ENCODE measurements around the gene CAMLG. TPM values are rescaled to one million over a fixed set of nuclear protein-coding genes. Genes with fewer than 3 reads are reported as not detected.
"Not testable (repeated sequence)": the region's sequence is repeated elsewhere in the genome, so short reads cannot be mapped to it uniquely, and the experiment has no call there.

Gene CAMLG
- total and polyA plus RNA-seq, 4 donors = 17.1 to 48.2 (median 23.9) TPM

- no peak for TF ChIP-seq CTCF (IDR thresholded peaks at IDR 0.05; ENCODE audit: control extremely low read depth, extremely low read depth)
- ATAC-seq (ENCODE audit: insufficient read depth, low FRiP score) = no peak
- H3K9me3 ChIP-seq (ENCODE audit: control insufficient read depth in 4 of 4, insufficient read depth in 3 of 4, low read length in 3 of 4) = no peaks in the 10 kb centered on the region
Measured at GRCh38 chr5:134749415-134749814, 11.1 kb downstream of the CAMLG start.

GRCh38 chr5:134758176-134758503 lies 19.8 kb downstream of the CAMLG start:
- Histone ChIP-seq H3K27ac (ENCODE audit: low read depth in 1 of 2, low read length in 1 of 2) (peak overlapping the region; percentile 17 to 64), H3K4me1 (ENCODE audit: control insufficient read depth in 5 of 5, insufficient read depth in 5 of 5, low read length in 5 of 5) (peaks cover 1 to 14% (median 9%) of the 10 kb centered on the region in 5 donors), H3K36me3 (ENCODE audit: control insufficient read depth in 4 of 4, insufficient read depth in 4 of 4, low read length in 4 of 4) (peaks cover 0 to 5% (median 1%) of the 10 kb centered on the region in 4 donors), H3K9me3 (ENCODE audit: control insufficient read depth in 4 of 4, insufficient read depth in 3 of 4, low read length in 3 of 4) (no peaks in the 10 kb centered on the region), H3K27me3 (ENCODE audit: control insufficient read depth in 3 of 3, insufficient read depth in 3 of 3, low read length in 2 of 3) (no peaks in the 10 kb centered on the region), H3K4me3 (peak overlapping the region; percentile 76), H3K9ac (ENCODE audit: insufficient read depth in 1 of 2, low read length in 2 of 2) (no peak overlapping the region)
- DNase-seq (no peak), ATAC-seq (ENCODE audit: insufficient read depth, low FRiP score) (peak; percentile 35)
- 26 to 29% methylated on average over 9 of the region's 9 CpGs for WGBS, 2 donors
- TF ChIP-seq CTCF (IDR thresholded peaks at IDR 0.05; ENCODE audit: control extremely low read depth, extremely low read depth) = no peak

More at GRCh38 chr5:134749415-134749814, 11.1 kb downstream of the CAMLG start:
- no peaks in the 10 kb centered on the region for H3K4me1 ChIP-seq (ENCODE audit: control insufficient read depth in 5 of 5, insufficient read depth in 5 of 5, low read length in 5 of 5)
- H3K36me3 ChIP-seq (ENCODE audit: control insufficient read depth in 4 of 4, insufficient read depth in 4 of 4, low read length in 4 of 4) = peaks cover 0 to 7% (median 2%) of the 10 kb centered on the region in 4 donors
- 91 to 94% methylated on average over 3 of the region's 3 CpGs for WGBS, 2 donors
- H3K27ac ChIP-seq (ENCODE audit: low read depth in 1 of 2, low read length in 1 of 2) = no peak overlapping the region
- H3K9ac ChIP-seq (ENCODE audit: insufficient read depth in 1 of 2, low read length in 2 of 2) = no peak overlapping the region
- DNase-seq = no peak
- H3K4me3 ChIP-seq = no peak overlapping the region
- no peaks in the 10 kb centered on the region for H3K27me3 ChIP-seq (ENCODE audit: control insufficient read depth in 3 of 3, insufficient read depth in 3 of 3, low read length in 2 of 3)

GRCh38 chr5:134758504-134759341 lies 20.4 kb downstream of the CAMLG start, which contains the start of gene DDX46:
Gene DDX46 (plus strand): TSS chr5:134758779. CDS start chr5:134758939, 160 bp downstream.
- Histone ChIP-seq H3K9me3 (ENCODE audit: control insufficient read depth in 4 of 4, insufficient read depth in 3 of 4, low read length in 3 of 4) (no peaks in the 10 kb centered on the region), H3K27ac (ENCODE audit: low read depth in 1 of 2, low read length in 1 of 2) (peak within 1 kb of the TSS; percentile 64 to 77), H3K36me3 (ENCODE audit: control insufficient read depth in 4 of 4, insufficient read depth in 4 of 4, low read length in 4 of 4) (peaks cover 0 to 5% (median under 1%) of the 10 kb centered on the region in 4 donors), H3K4me3 (peak within 1 kb of the TSS; percentile 76), H3K27me3 (ENCODE audit: control insufficient read depth in 3 of 3, insufficient read depth in 3 of 3, low read length in 2 of 3) (no peaks in the 10 kb centered on the region), H3K4me1 (ENCODE audit: control insufficient read depth in 5 of 5, insufficient read depth in 5 of 5, low read length in 5 of 5) (peaks cover 1 to 14% (median 9%) of the 10 kb centered on the region in 5 donors), H3K9ac (ENCODE audit: insufficient read depth in 1 of 2, low read length in 2 of 2) (peak within 1 kb of the TSS; percentile 75 to 82)
- WGBS, 2 donors = 0 to 1% methylated on average over 73 of the region's 73 CpGs
- peak; percentile 82 for TF ChIP-seq CTCF (IDR thresholded peaks at IDR 0.05; ENCODE audit: control extremely low read depth, extremely low read depth)
- ATAC-seq (ENCODE audit: insufficient read depth, low FRiP score) (peak; percentile 100), DNase-seq (peak; percentile 92 to 95 (median 94))

GRCh38 chr5:134767528-134768291 lies 29.4 kb downstream of the CAMLG start:
- not testable (repeated sequence) for DNase-seq; H3K4me1 ChIP-seq (ENCODE audit: control insufficient read depth in 5 of 5, insufficient read depth in 5 of 5, low read length in 5 of 5); H3K9ac ChIP-seq (ENCODE audit: insufficient read depth in 1 of 2, low read length in 2 of 2); H3K27ac ChIP-seq (ENCODE audit: low read depth in 1 of 2, low read length in 1 of 2); H3K4me3 ChIP-seq; ATAC-seq (ENCODE audit: insufficient read depth, low FRiP score); H3K27me3 ChIP-seq (ENCODE audit: control insufficient read depth in 3 of 3, insufficient read depth in 3 of 3, low read length in 2 of 3); H3K9me3 ChIP-seq (ENCODE audit: control insufficient read depth in 4 of 4, insufficient read depth in 3 of 4, low read length in 3 of 4)
- peaks cover 31 to 36% (median 34%) of the 10 kb centered on the region in 4 donors for H3K36me3 ChIP-seq (ENCODE audit: control insufficient read depth in 4 of 4, insufficient read depth in 4 of 4, low read length in 4 of 4)
- WGBS, 2 donors = 89 to 94% methylated on average over 21 of the region's 21 CpGs

Measured in lung (tissue), 12 donors.